Activated CD4-positive, alpha-beta T cell treated with anti-CD3 and anti-CD28 coated beads, Interleukin-2, amount 10 ng/mL, durations not matched to agents 7 days and 5 days (primary cell): ENCODE results near the gene GRM4. TPM values are rescaled to one million over a fixed set of nuclear protein-coding genes. Genes with fewer than 3 reads are reported as not detected.

Experiments
- CTCF ChIA-PET: fragments of 350-600 bp; sonication (Branson Sonifier 250); formaldehyde crosslinking; loops from one replicate; lab custom pipeline; 2021; ENCODE audit warnings: antibody characterized with exemption; lab: Charles Lee
- POLR2A ChIA-PET: fragments of 350-600 bp; sonication (Branson Sonifier 250); formaldehyde crosslinking; loops from one replicate; lab custom pipeline; 2021; ENCODE audit warnings: antibody characterized with exemption; lab: Charles Lee
- DNase-seq: peaks from one replicate; pipeline ENCODE4 v3.0.0-alpha.2; 2020
- H3K27ac Mint-ChIP-seq: one replicate; pipeline ENCODE4 v1.8.0; 2021; ENCODE audit warnings: mild to moderate bottlenecking, moderate library complexity, mixed read lengths
- H3K27me3 Mint-ChIP-seq: one replicate; pipeline ENCODE4 v1.8.0; 2021; ENCODE audit warnings: mixed read lengths
- H3K36me3 Mint-ChIP-seq: one replicate; pipeline ENCODE4 v1.8.0; 2021; ENCODE audit warnings: low read depth, mixed read lengths
- H3K4me1 Mint-ChIP-seq: one replicate; pipeline ENCODE4 v1.8.0; 2021; ENCODE audit warnings: mixed read lengths
- H3K4me3 Mint-ChIP-seq: one replicate; pipeline ENCODE4 v1.8.0; 2021; ENCODE audit warnings: mild to moderate bottlenecking, moderate library complexity, mixed read lengths
- H3K9me3 Mint-ChIP-seq: one replicate; pipeline ENCODE4 v1.8.0; 2021; ENCODE audit warnings: mixed read lengths
- microRNA-seq: library from miRNA; unstranded; fragments of <30 nt; microRNA quantifications from one replicate; pipeline ENCODE4 v1.2.0, GENCODE V29; 2021; ENCODE audit warnings: borderline microRNAs expressed, borderline replicate concordance
- total RNA-seq, 2 experiments: library from RNA; stranded (reverse); gene quantifications; one replicate each; pipeline ENCODE4 v1.2.3, GENCODE V29; 2021

Gene GRM4
- total RNA-seq, 2 experiments from 2014 or later = not detected

DNA sequence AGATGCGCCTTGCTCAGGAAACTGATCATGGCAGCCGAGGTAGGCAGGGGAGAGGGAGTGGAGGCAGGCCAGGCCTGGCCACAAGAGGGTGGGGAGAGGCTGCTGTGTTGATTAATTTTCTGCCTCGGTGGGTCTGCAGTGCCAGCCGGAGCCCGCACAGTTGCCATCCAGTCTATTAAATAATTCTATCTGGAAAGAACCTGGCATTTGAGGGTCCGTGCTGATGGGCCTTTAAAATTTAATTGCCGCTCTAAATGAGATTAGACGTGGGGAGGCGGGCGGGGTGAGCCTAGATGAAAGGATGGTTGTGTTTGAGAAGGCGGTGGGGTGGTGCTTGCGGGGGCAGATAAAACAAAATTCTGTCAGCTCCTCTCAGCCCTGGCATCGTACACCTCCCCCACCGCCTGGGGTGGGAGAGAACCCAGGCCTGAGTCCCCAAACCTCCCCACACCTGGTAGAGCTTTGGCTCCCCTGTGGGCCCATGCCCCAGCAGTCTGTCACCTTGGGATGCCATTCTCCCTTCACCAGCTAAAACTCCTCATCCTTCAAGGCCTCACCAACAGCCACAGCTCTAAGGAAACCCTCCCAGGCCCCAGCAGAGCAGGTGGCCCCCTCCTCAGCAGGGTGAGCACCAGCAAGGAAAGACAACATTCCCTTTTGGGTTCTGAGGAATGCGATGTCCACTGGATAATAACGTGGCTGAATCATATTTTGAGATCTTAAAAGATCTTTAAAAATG lies 167.3 kb downstream of the GRM4 start:
- peaks cover 6% of the 10 kb centered on the region for H3K4me1 Mint-ChIP-seq
- no peak for DNase-seq
- no peak overlapping the region for H3K27ac Mint-ChIP-seq
- H3K4me3 Mint-ChIP-seq = no peak overlapping the region
- peaks cover 25% of the 10 kb centered on the region for H3K27me3 Mint-ChIP-seq
- no peaks in the 10 kb centered on the region for H3K9me3 Mint-ChIP-seq
- CTCF ChIA-PET = interaction anchor here (0.7 kb wide), 1 partner anchor 31 kb away, joined by 3 read pairs; no protein-coding TSS in a partner anchor
- no peaks in the 10 kb centered on the region for H3K36me3 Mint-ChIP-seq
- POLR2A ChIA-PET = no interaction called here

DNA sequence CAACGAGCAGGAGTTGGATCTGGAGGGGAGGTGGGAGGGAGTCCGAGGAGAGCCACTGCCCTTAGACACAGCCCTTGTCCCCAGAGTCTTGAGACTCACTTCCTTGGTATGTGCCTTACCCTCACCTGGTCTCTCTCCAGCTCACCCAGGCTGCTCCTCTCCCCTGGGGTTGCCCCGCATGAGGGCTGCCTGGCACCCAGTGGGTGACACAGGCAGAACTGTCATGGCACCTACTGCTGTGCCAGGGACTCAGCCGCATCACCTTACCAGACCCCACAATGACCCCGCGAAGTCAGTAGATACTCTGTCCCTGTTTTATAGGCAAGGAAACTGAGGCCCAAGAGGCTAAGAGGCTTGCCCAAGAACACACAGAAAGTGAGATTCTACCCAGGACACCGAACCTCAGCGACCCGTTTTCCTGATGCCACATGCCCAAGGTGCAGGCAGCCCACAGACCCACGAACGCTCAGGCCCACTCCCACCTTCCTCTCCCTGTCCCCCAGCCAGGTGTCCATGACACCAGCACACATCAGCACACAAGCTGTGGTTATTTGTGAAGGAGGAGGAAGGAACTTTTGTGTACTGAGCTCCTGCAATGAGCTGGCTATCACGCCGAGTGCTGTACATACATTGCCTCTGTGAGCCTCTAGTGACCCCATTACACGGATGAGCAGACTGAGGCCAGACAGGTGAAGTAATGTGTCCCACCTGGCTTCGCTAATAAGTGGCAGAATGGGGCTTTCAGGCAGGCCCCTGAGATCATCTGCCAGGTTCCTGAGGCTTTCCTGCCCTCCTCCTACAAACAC lies 168.1 kb downstream of the GRM4 start:
- no peaks in the 10 kb centered on the region for H3K9me3 Mint-ChIP-seq
- H3K27ac Mint-ChIP-seq = no peak overlapping the region
- H3K27me3 Mint-ChIP-seq = peaks cover 26% of the 10 kb centered on the region
- H3K4me1 Mint-ChIP-seq = peaks cover 2% of the 10 kb centered on the region
- H3K36me3 Mint-ChIP-seq = no peaks in the 10 kb centered on the region
- CTCF ChIA-PET = interaction anchor here (0.7 to 1.5 kb wide), 2 partner anchors 16 to 30 kb away, joined by 3 to 5 read pairs; no protein-coding TSS in a partner anchor
- H3K4me3 Mint-ChIP-seq = no peak overlapping the region
- POLR2A ChIA-PET = no interaction called here
- no peak for DNase-seq

DNA sequence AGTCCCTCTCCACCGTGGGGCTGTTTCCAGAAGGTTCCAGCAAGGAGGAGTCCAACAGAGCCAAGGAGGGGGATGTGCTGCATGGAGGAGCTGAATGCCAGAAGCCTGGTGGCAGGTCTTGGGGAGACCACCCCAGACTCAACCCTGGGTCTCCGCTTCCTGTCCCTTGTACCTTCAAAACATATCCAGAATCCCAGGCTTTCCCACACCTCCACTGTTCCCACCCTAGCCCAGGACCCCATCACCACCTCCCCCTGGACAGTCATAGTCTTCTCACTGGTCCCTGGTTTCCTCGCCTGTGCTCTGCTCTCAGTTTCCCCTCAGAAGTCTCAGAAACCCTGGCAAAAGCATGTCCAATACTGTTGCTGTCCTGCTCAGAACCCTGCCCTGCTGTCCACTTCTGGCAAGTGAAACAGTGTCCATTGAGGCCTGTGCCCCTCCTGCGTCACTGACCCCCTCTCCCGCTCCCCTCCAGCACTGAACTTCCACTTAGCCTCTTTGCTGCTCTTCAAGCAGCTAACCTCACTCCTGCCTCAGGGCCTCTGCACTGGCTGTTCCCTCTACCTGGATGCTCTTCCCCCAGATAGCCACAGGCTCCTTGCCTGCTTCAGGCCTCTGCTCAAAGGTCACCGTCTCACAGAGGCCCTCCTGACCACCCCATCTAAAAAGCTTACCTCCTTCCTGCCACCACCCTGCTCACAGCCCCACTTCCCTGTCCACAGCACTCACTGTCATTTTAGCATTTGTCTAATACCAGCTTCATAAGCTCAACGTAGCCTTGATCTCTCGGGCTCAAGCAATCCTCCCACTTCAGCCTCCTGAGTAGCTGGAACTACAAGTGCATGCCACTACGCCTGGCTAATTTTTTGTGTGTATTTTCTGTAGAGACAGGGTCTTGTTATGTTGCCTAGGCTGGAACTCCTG lies 169.2 kb downstream of the GRM4 start:
- Mint-ChIP-seq H3K36me3 (no peaks in the 10 kb centered on the region), H3K4me1 (peaks cover 2% of the 10 kb centered on the region), H3K9me3 (no peaks in the 10 kb centered on the region), H3K27ac (no peak overlapping the region), H3K4me3 (no peak overlapping the region), H3K27me3 (peaks cover 30% of the 10 kb centered on the region)
- POLR2A ChIA-PET = no interaction called here
- no peak for DNase-seq
- CTCF ChIA-PET = interaction anchor here (1.5 kb wide), 1 partner anchor 15 kb away, joined by 5 read pairs; no protein-coding TSS in a partner anchor

DNA sequence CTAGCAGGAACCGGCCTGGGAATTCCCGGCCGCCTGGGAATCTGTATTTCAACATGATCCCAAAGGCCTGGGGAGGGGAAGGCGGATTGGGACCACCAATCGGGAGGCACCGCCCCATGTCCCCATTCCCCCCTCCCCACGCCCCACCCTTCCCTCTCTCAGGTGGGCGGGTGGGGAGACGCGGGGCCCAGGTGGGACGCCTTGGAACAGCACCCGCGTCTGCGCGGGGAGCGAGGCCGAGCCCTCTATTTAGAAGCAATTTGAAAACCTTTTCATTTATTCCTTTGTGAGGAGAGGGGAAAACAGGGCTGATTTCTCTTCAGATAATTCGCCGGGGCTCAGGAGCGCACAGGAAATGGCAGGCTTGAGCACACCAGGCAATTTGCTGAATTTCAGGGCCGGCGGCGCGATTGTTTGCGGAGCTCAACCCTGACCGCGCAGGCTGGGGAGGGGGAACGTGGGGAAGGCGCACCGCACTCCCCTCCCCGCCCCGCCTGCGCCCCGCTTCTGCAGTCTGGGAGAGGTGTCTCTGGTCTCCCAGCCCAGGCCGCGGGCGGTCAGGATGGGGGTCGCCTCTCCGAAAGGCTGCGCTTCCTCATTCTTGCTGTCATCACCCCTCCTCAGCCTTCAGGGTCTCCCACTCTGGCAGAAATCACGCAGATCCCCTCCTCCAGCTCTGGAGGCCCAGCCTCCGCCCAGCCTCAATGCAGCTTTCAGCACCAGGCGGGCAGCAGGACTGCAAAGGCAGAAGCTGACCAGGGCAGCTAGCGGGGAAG lies 170.0 kb downstream of the GRM4 start:
- Mint-ChIP-seq H3K36me3 (no peaks in the 10 kb centered on the region), H3K4me1 (peaks cover 2% of the 10 kb centered on the region), H3K9me3 (no peaks in the 10 kb centered on the region), H3K27ac (no peak overlapping the region), H3K4me3 (no peak overlapping the region), H3K27me3 (peaks cover 37% of the 10 kb centered on the region)
- no peak for DNase-seq
- ChIA-PET CTCF (interaction anchor here (1.5 kb wide), 1 partner anchor 14 kb away, joined by 5 read pairs; no protein-coding TSS in a partner anchor), POLR2A (no interaction called here)

DNA sequence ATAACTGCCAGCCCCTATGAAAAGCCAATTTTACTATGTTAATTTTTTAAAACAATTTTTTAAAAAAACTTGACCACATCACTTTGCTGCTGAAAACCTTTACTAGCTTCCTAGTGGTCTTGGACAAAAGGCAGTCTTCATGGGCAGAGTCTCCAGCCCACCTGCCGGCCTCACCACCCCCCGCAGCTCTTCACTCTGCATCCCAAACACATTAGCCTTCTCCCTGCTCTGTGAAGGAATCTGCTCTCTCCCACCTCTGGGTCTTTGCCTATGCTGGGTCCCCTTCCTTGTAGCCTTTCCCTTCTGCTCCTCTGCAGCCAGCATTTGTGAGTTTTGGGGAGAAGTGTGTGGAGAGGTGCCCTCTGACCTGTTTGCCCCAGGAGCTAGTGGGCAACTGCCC lies 171.4 kb downstream of the GRM4 start:
- CTCF ChIA-PET = interaction anchor here (0.8 kb wide), 1 partner anchor 19 kb away, joined by 4 read pairs; no protein-coding TSS in a partner anchor

DNA sequence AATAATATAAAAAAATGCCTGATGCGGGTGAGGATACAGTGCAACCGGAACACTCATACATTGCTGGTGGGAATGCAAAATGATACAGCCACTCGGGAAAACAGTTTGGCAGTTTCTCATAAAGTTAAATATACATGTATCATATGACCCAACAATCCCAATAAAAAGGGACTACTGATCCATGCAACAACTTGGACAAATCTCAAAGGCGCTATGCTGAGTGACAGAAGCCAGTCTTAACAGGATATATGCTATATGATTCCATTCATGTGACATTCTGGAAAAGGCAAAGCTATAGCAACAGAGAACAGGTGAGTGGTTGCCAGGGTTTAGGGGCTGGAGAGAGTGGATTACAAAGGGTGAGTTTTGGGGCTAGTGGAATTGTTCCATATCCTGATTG lies 171.9 kb downstream of the GRM4 start:
- no peaks in the 10 kb centered on the region for H3K9me3 Mint-ChIP-seq
- H3K4me3 Mint-ChIP-seq = no peak overlapping the region
- no peaks in the 10 kb centered on the region for H3K36me3 Mint-ChIP-seq
- peaks cover 2% of the 10 kb centered on the region for H3K4me1 Mint-ChIP-seq
- no peak overlapping the region for H3K27ac Mint-ChIP-seq
- POLR2A ChIA-PET = no interaction called here
- no peak for DNase-seq
- CTCF ChIA-PET = interaction anchor here (0.7 to 0.8 kb wide), 2 partner anchors 19 to 50 kb away, joined by 3 to 4 read pairs; no protein-coding TSS in a partner anchor
- peaks cover 47% of the 10 kb centered on the region for H3K27me3 Mint-ChIP-seq

More for the DNA sequence above, 171.4 kb downstream of the GRM4 start:
- H3K9me3 Mint-ChIP-seq = no peaks in the 10 kb centered on the region
- peaks cover 2% of the 10 kb centered on the region for H3K4me1 Mint-ChIP-seq
- H3K4me3 Mint-ChIP-seq = no peak overlapping the region
- no peaks in the 10 kb centered on the region for H3K36me3 Mint-ChIP-seq
- no peak overlapping the region for H3K27ac Mint-ChIP-seq
- H3K27me3 Mint-ChIP-seq = peaks cover 43% of the 10 kb centered on the region
- POLR2A ChIA-PET = no interaction called here
- no peak for DNase-seq

DNA sequence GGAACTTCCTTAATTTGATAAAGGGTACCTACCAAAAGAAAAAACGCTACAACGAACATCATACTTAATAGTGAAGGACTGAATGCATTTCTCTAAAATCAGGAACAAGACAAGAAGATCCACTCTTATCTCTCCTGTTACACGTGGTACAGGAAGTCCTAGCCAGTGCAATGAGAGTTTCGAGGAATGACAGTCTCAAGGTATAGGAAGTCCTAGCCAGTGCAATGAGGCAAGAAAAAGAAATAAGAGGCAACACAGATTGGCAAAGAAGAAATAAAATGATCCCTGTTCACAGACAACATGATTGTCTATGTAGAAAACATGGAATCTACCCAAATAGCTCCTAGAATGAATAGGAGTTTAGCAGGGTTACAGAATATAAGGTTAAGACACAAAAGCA lies 174.3 kb downstream of the GRM4 start:
- Mint-ChIP-seq H3K27me3 (peaks cover 56% of the 10 kb centered on the region), H3K4me1 (peaks cover under 1% of the 10 kb centered on the region), H3K27ac (no peak overlapping the region), H3K36me3 (no peaks in the 10 kb centered on the region), H3K9me3 (no peaks in the 10 kb centered on the region), H3K4me3 (no peak overlapping the region)
- DNase-seq = no peak
- ChIA-PET POLR2A (no interaction called here), CTCF (no interaction called here)

Small RNA genes within 50 kb of the gene (microRNA-seq; reads per million reads assigned to microRNA genes)
- gene MIR1275 = 2.1 reads per million, percentile 5 among the genes with 10 or more reads in this experiment

Other genes with a start within 250 kb of the GRM4 start
- 100 to 1,000 TPM; 291 to 318 TPM for gene HMGA1, start 90.8 kb upstream of the GRM4 start, total RNA-seq
- gene SMIM29, start 102.9 kb upstream of the GRM4 start, total RNA-seq = 10 to 100 TPM; 22.4 to 23.1 TPM
- 10 to 100 TPM; 12.4 to 13.3 TPM for gene NUDT3, start 246.6 kb upstream of the GRM4 start, total RNA-seq